ENCODE measurements around the gene GRB2.

Gene GRB2

GRCh38 chr17:75414488-75414887, 9.0 kb upstream of the GRB2 start:
- no peak for DNase-seq (ENCODE audit: low spot score)

- DNase-seq (ENCODE audit: low spot score), result peak; percentile 64
Observed at GRCh38 chr17:75412455-75413317, 7.2 kb upstream of the GRB2 start.

- DNase-seq (ENCODE audit: low spot score), result no peak
Observed at GRCh38 chr17:75411328-75412067, 6.0 kb upstream of the GRB2 start.

- no peak for DNase-seq (ENCODE audit: low spot score)
Observed at GRCh38 chr17:75410141-75410540, 4.7 kb upstream of the GRB2 start.

GRCh38 chr17:75407655-75408352, 2.3 kb upstream of the GRB2 start:
- DNase-seq (ENCODE audit: low spot score), result no peak

GRCh38 chr17:75406222-75406615, 741 bp upstream of the GRB2 start:
- DNase-seq (ENCODE audit: low spot score), result no peak

- DNase-seq (ENCODE audit: low spot score), result peak; percentile 31
Observed at GRCh38 chr17:75404731-75405364, 630 bp downstream of the GRB2 start.

GRCh38 chr17:75404223-75404730, 1.2 kb downstream of the GRB2 start:
- DNase-seq (ENCODE audit: low spot score), result peak; percentile 81

- no peak for DNase-seq (ENCODE audit: low spot score)
Observed at GRCh38 chr17:75403131-75403530, 2.3 kb downstream of the GRB2 start.

GRCh38 chr17:75402026-75402425, 3.5 kb downstream of the GRB2 start:
- DNase-seq (ENCODE audit: low spot score), result no peak

- no peak for DNase-seq (ENCODE audit: low spot score)
Observed at GRCh38 chr17:75400326-75400939, 5.0 kb downstream of the GRB2 start.

GRCh38 chr17:75398279-75398678, 7.2 kb downstream of the GRB2 start:
- DNase-seq (ENCODE audit: low spot score), result no peak

- DNase-seq (ENCODE audit: low spot score), result no peak
Observed at GRCh38 chr17:75397217-75397616, 8.3 kb downstream of the GRB2 start.

GRCh38 chr17:75396796-75397195, 8.7 kb downstream of the GRB2 start:
- no peak for DNase-seq (ENCODE audit: low spot score)

- DNase-seq (ENCODE audit: low spot score), result no peak
Observed at GRCh38 chr17:75396025-75396424, 9.5 kb downstream of the GRB2 start.

- DNase-seq (ENCODE audit: low spot score), result no peak
Observed at GRCh38 chr17:75394332-75394918, 11.1 kb downstream of the GRB2 start.

GRCh38 chr17:75393523-75394331, 11.8 kb downstream of the GRB2 start:
- peak; percentile 94 for DNase-seq (ENCODE audit: low spot score)

GRCh38 chr17:75392559-75392958, 12.9 kb downstream of the GRB2 start:
- no peak for DNase-seq (ENCODE audit: low spot score)

- DNase-seq (ENCODE audit: low spot score), result no peak
Observed at GRCh38 chr17:75390982-75391381, 14.5 kb downstream of the GRB2 start.

- DNase-seq (ENCODE audit: low spot score), result no peak
Observed at GRCh38 chr17:75388476-75389030, 16.9 kb downstream of the GRB2 start.
